Measurements from ENCODE around the gene NSL1. TPM values are rescaled to one million over a fixed set of nuclear protein-coding genes. Genes with fewer than 3 reads are reported as not detected.

Gene NSL1
- total and polyA plus RNA-seq, 7 donors, result 12.0 to 50.4 (median 26.0) TPM

DNA sequence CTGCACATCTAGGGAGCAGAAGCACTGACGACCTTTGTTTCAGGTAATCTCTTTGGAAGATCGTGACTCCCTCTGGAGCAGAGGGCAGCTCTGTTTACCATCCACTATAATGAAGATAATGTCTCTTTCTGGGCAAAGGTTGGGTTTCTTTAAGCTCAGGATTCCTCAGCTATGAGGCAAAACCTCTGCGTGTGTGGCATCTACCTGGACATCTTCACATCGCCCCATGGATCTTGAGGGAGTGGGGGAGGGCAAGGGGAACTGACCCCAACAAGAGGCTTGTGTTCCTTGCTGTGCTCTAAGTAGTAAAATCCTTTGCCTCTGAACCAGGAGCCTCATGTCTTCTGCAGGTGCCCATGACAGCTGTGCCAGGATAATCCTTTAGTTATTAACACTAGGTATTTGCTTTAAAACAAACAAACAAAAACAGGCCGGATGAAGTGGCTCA lies 36.3 kb upstream of the NSL1 start:
- no peak for DNase-seq
- H3K27me3 ChIP-seq, result no peaks in the 10 kb centered on the region
- H3K27ac ChIP-seq, result no peak overlapping the region
- TF ChIP-seq POLR2AphosphoS5 (IDR thresholded peaks at IDR 0.05), result no peak
- TF ChIP-seq POLR2A (IDR thresholded peaks at IDR 0.05), result no peak
- TF ChIP-seq EP300 (IDR thresholded peaks at IDR 0.05), result no peak
- TF ChIP-seq, protein P1, sequence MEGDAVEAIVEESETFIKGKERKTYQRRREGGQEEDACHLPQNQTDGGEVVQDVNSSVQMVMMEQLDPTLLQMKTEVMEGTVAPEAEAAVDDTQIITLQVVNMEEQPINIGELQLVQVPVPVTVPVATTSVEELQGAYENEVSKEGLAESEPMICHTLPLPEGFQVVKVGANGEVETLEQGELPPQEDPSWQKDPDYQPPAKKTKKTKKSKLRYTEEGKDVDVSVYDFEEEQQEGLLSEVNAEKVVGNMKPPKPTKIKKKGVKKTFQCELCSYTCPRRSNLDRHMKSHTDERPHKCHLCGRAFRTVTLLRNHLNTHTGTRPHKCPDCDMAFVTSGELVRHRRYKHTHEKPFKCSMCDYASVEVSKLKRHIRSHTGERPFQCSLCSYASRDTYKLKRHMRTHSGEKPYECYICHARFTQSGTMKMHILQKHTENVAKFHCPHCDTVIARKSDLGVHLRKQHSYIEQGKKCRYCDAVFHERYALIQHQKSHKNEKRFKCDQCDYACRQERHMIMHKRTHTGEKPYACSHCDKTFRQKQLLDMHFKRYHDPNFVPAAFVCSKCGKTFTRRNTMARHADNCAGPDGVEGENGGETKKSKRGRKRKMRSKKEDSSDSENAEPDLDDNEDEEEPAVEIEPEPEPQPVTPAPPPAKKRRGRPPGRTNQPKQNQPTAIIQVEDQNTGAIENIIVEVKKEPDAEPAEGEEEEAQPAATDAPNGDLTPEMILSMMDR (IDR thresholded peaks at IDR 0.05), result no peak
- H3K4me3 ChIP-seq, result no peak overlapping the region
- intact Hi-C loops (cut with DNase I), result no loop called here
- peaks cover 0 to 10% (median 9%) of the 10 kb centered on the region in 4 donors for H3K9me3 ChIP-seq
- H3K4me1 ChIP-seq, result no peaks in the 10 kb centered on the region
- 13 to 64% methylated on average over 5 of the region's 5 CpGs for WGBS, 2 donors
- no peaks in the 10 kb centered on the region for H3K36me3 ChIP-seq

DNA sequence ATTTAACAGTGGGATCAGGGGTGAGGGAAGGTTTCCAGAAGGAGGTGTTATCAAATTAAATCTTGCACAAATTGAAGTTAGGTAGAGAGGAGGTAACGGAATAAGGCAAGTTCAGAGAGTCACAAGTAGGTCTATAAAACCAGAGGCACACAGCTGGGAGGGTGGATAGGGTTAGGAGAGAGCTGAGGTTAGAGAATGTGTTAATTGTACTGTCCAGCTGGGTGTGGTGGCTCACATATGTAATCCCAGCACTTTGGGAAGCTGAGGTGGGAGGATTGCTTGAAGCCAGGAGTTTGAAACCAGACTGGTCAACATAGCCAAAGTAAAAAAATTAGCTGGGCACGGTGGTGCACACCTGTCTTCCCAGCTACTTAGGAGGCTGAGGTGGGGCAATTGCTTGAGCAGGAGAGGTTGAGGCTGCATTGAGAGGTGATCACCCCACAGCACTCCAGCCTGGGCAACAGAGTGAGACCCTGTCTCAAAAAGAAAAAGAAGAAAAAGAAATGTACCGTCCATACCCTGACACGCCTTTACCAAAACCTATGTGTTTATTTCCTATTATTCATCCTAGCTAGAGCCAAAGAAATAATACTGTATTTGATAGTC lies 35.7 kb upstream of the NSL1 start:
- H3K9me3 ChIP-seq, result peaks cover 0 to 10% (median 9%) of the 10 kb centered on the region in 4 donors
- no peak overlapping the region for H3K4me3 ChIP-seq
- intact Hi-C loops (cut with DNase I), result no loop called here
- WGBS, 2 donors, result 40 to 82% methylated on average over 4 of the region's 4 CpGs
- H3K27ac ChIP-seq, result no peak overlapping the region
- TF ChIP-seq, protein P1 (IDR thresholded peaks at IDR 0.05), result no peak
- no peaks in the 10 kb centered on the region for H3K4me1 ChIP-seq
- DNase-seq, result no peak
- no peaks in the 10 kb centered on the region for H3K27me3 ChIP-seq
- no peaks in the 10 kb centered on the region for H3K36me3 ChIP-seq

DNA sequence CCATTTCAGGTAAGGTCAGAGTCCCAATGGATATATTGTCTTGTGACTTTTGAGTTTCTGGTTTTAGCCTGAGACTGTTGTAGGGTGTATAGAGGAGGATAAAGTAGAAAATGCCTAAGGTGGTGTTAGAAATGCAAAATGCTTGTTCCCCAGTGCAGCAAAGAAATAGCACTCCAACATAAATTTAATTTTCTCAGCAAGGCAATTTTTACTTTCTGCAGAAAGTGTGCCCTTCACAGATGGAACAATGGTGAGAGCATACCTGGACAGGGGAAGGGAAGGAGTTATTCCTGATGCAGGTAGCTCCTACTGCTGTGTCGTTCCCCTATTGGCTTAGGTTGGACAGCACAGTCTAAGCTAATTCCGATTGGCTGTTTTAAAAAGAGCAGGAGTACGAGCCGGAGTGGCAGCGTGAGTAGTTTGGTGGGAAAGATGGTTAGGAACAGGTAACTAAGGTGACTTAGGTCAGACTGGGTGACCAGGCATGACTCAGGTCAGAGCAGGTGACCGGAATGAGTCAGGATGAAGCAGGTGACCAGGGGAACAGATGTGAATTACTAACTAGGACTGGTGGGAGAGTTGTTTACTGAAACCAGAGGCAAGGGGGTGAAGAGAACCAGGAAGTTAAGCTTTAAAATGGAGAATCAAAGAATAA lies 34.3 kb upstream of the NSL1 start:
- H3K4me3 ChIP-seq, result no peak overlapping the region
- peaks cover 0 to 10% (median 9%) of the 10 kb centered on the region in 4 donors for H3K9me3 ChIP-seq
- intact Hi-C loops (cut with DNase I), result no loop called here
- no peaks in the 10 kb centered on the region for H3K4me1 ChIP-seq
- 95 to 97% methylated on average over 6 of the region's 6 CpGs for WGBS, 2 donors
- TF ChIP-seq, protein P1 (IDR thresholded peaks at IDR 0.05), result no peak
- no peak for TF ChIP-seq POLR2AphosphoS5 (IDR thresholded peaks at IDR 0.05)
- TF ChIP-seq EP300 (IDR thresholded peaks at IDR 0.05), result no peak
- no peak for TF ChIP-seq POLR2A (IDR thresholded peaks at IDR 0.05)
- H3K27ac ChIP-seq, result no peak overlapping the region
- DNase-seq, result no peak
- no peaks in the 10 kb centered on the region for H3K27me3 ChIP-seq
- H3K36me3 ChIP-seq, result no peaks in the 10 kb centered on the region

DNA sequence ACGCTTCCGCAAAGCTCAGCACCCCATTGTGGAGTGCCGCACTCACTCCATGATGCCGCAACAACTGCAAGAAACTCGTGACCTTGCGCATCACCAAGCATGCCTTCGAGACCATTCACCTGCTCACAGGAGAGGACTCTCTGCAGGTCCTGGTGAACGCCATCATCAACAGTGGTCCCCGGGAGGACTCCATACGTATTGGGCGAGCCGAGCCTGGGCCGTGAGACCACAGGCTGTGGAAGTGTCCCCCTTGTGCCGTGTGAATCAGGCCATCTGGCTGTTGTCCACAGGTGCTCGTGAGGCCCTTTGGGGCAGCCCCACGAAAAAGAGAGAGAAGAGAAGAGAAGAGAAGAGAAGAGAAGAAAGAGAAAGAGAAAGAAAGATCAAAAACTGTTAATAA lies 32.6 kb upstream of the NSL1 start:
- H3K4me1 ChIP-seq, result no peaks in the 10 kb centered on the region
- no peak overlapping the region for H3K27ac ChIP-seq
- no peak for DNase-seq
- WGBS, 2 donors, result 97% methylated on average over 16 of the region's 16 CpGs
- peaks cover 0 to 10% (median 9%) of the 10 kb centered on the region in 4 donors for H3K9me3 ChIP-seq
- TF ChIP-seq POLR2AphosphoS5 (IDR thresholded peaks at IDR 0.05) (no peak), EP300 (IDR thresholded peaks at IDR 0.05) (no peak), POLR2A (IDR thresholded peaks at IDR 0.05) (no peak)
- TF ChIP-seq, protein P1 (IDR thresholded peaks at IDR 0.05), result no peak
- H3K27me3 ChIP-seq, result no peaks in the 10 kb centered on the region
- intact Hi-C loops (cut with DNase I), result no loop called here
- H3K4me3 ChIP-seq, result no peak overlapping the region
- H3K36me3 ChIP-seq, result no peaks in the 10 kb centered on the region
